Adrenal gland (tissue), 12 donors: ENCODE measurements around the gene SAMD9L. TPM values are rescaled to one million over a fixed set of nuclear protein-coding genes. Genes with fewer than 3 reads are reported as not detected.

Experiments
- DNase-seq, 7 donors: peaks; one replicate each; pipeline ENCODE4 v3.0.0-alpha.2; 2019 to 2020
- H3K27ac ChIP-seq, 5 donors: fragments of 200-600 bp; sonication (generic) in 4 of 5; 1 replicate in 3 of 5; 2 replicates in 2 of 5; pipeline versions ENCODE4 v1.5.1 to v1.8.0; 2016 to 2020; ENCODE audit warnings: mild to moderate bottlenecking in 1 of 5
- H3K27me3 ChIP-seq: fragments of 200-600 bp; 2 replicates; pipeline ENCODE4 v1.8.0; 2021
- H3K36me3 ChIP-seq, 2 donors: fragments of 200-600 bp; replicated peaks in 1 of 2; 1 replicate in 1 of 2; 2 replicates in 1 of 2; pipeline versions ENCODE4 v1.5.1 to v1.8.0; 2018 to 2022
- H3K4me1 ChIP-seq, 2 donors: fragments of 200-600 bp; replicated peaks in 1 of 2; 1 replicate in 1 of 2; 2 replicates in 1 of 2; pipeline versions ENCODE4 v1.5.1 to v1.8.0; 2018 to 2021
- H3K4me3 ChIP-seq, 4 donors: fragments of 200-600 bp; sonication (generic) in 3 of 4; one replicate each; pipeline ENCODE4 v1.5.1; 2016 to 2018
- H3K9me3 ChIP-seq, 3 donors: fragments of 200-600 bp; sonication (generic) in 1 of 3; replicated peaks in 1 of 3; 1 replicate in 2 of 3; 2 replicates in 1 of 3; pipeline versions ENCODE4 v1.5.1 to v1.8.0; 2016 to 2021
- CTCF ChIP-seq, 6 experiments: fragments of 450-650 bp in 4 of 6; fragments of 200-600 bp in 2 of 6; sonication (generic) in 1 of 6; IDR thresholded peaks; 1 replicate in 5 of 6; 2 replicates in 1 of 6; pipeline versions ENCODE4 v1.5.1 to v1.8.0; 2016 to 2021; ENCODE audit warnings: antibody characterized with exemption in 6 of 6, mild to moderate bottlenecking in 2 of 6, moderate library complexity in 1 of 6
- POLR2A ChIP-seq, 2 donors: fragments of 450-650 bp; IDR thresholded peaks; one replicate each; pipeline ENCODE4 v1.6.1; 2017; ENCODE audit warnings: antibody characterized with exemption in 2 of 2, mild to moderate bottlenecking in 2 of 2, moderate library complexity in 1 of 2
- WGBS, 4 donors: extraction: QIAGEN DNeasy Blood & Tissue Kit in 2 of 4; methylation state at CpG; one replicate each; pipeline versions ENCODE4 v1.1.5 to v1.1.7; 2013 to 2017; 5-methylcytosine and 5-hydroxymethylcytosine counted together
- intact Hi-C, 2 donors: fragments of 100-400 bp; cut with DNase I; formaldehyde crosslinking; loops; one replicate each; pipeline versions ENCODE4 v1.14.1 to v1.15.0; 2022 to 2023
- polyA plus RNA-seq, 3 donors: library from polyadenylated mRNA; stranded (reverse); fragments of 200-250 nt in 2 of 3; fragments of 350-450 nt in 1 of 3; fragmentation: Illumina TruSeq in 1 of 3; extraction: RNeasy Lipid Tissue Mini Kit (QIAGEN cat#74804) in 1 of 3; gene quantifications; one replicate each; pipeline ENCODE4 v1.2.3, GENCODE V29; 2013 to 2014
- total RNA-seq, 9 donors: library from RNA; depleted of rRNA in 4 of 9; stranded (reverse); fragments of >200 nt in 4 of 9; fragments of 120-200 nt in 1 of 9; fragmentation: NEBNext Ultra II Directional in 1 of 9; extraction: Animal tissue kit (Norgen Biotek cat#: 25700) in 1 of 9; gene quantifications; one replicate each; pipeline versions ENCODE4 v1.1.0 to v1.2.4, GENCODE V29; 2013 to 2023
- donor health status: healthy with polysubstance abuse.
- donor health status: Bipolar disorder and iron deficiency.
- donor health status: DM: yes; HTN: yes; CAD: no.
- donor health status: DM: no; HTN: no; CAD: no.
- donor health status: DM: no; HTN: no; CAD: no.
- donor health status: DM: yes; HTN: yes; CAD: no.

SAMD9L gene
- total and polyA plus RNA-seq, 12 donors: 4.5 to 28.0 (median 10.0) TPM

GRCh38 chr7:93176992-93177580, 28.9 kb upstream of the SAMD9L start:
- H3K36me3 ChIP-seq: no peaks in the 10 kb centered on the region
- no peaks in the 10 kb centered on the region for H3K9me3 ChIP-seq
- TF ChIP-seq CTCF (IDR thresholded peaks at IDR 0.05): no peak
- no peak for TF ChIP-seq POLR2A (IDR thresholded peaks at IDR 0.05)
- no peak overlapping the region for H3K4me3 ChIP-seq
- DNase-seq: no peak
- WGBS, 4 donors: 44 to 62% (median 54%) methylated on average over 2 of the region's 2 CpGs
- intact Hi-C loops: no loop called here
- H3K4me1 ChIP-seq: no peaks in the 10 kb centered on the region
- H3K27me3 ChIP-seq: no peaks in the 10 kb centered on the region
- no peak overlapping the region for H3K27ac ChIP-seq

GRCh38 chr7:93175219-93175618, 27.0 kb upstream of the SAMD9L start:
- Histone ChIP-seq H3K36me3 (no peaks in the 10 kb centered on the region), H3K27ac (no peak overlapping the region), H3K4me3 (no peak overlapping the region), H3K27me3 (no peaks in the 10 kb centered on the region), H3K9me3 (no peaks in the 10 kb centered on the region), H3K4me1 (no peaks in the 10 kb centered on the region)
- DNase-seq: no peak
- intact Hi-C loops: no loop called here
- TF ChIP-seq CTCF (IDR thresholded peaks at IDR 0.05) (no peak), POLR2A (IDR thresholded peaks at IDR 0.05) (no peak)
- 94 to 96% (median 95%) methylated on average over 2 of the region's 2 CpGs; no CpG with 5 or more reads in 1 of the 4 donors for WGBS, 4 donors

GRCh38 chr7:93172683-93173082, 24.5 kb upstream of the SAMD9L start:
- TF ChIP-seq CTCF (IDR thresholded peaks at IDR 0.05): no peak
- no peak for TF ChIP-seq POLR2A (IDR thresholded peaks at IDR 0.05)
- H3K4me1 ChIP-seq: no peaks in the 10 kb centered on the region
- intact Hi-C loops: no loop called here
- DNase-seq: no peak
- no peak overlapping the region for H3K27ac ChIP-seq
- H3K36me3 ChIP-seq: no peaks in the 10 kb centered on the region
- 56 to 72% (median 64%) methylated on average over 2 of the region's 2 CpGs for WGBS, 4 donors
- H3K9me3 ChIP-seq: no peaks in the 10 kb centered on the region
- no peaks in the 10 kb centered on the region for H3K27me3 ChIP-seq
- H3K4me3 ChIP-seq: no peak overlapping the region

GRCh38 chr7:93171606-93172226, 23.5 kb upstream of the SAMD9L start:
- Histone ChIP-seq H3K27ac (no peak overlapping the region), H3K27me3 (no peaks in the 10 kb centered on the region), H3K4me3 (no peak overlapping the region), H3K9me3 (no peaks in the 10 kb centered on the region), H3K4me1 (no peaks in the 10 kb centered on the region), H3K36me3 (no peaks in the 10 kb centered on the region)
- 43 to 77% (median 66%) methylated on average over 2 of the region's 2 CpGs for WGBS, 4 donors
- no peak for DNase-seq
- intact Hi-C loops: no loop called here
- no peak for TF ChIP-seq CTCF (IDR thresholded peaks at IDR 0.05)
- TF ChIP-seq POLR2A (IDR thresholded peaks at IDR 0.05): no peak
